Thyroid gland (tissue), 4 donors: ENCODE data around the gene ASF1B. TPM values are rescaled to one million over a fixed set of nuclear protein-coding genes. Genes with fewer than 3 reads are reported as not detected.

Experiments used
- DNase-seq, 2 donors: peaks; one replicate each; pipeline ENCODE4 v3.0.0-alpha.2; 2019
- H3K27ac ChIP-seq, 3 donors: fragments of 200-600 bp; sonication (generic); 1 replicate in 2 of 3; 2 replicates in 1 of 3; pipeline ENCODE4 v1.5.1; 2016 to 2019; ENCODE audit warnings: mild to moderate bottlenecking in 1 of 3, moderate library complexity in 1 of 3
- H3K27me3 ChIP-seq: fragments of 200-600 bp; sonication (generic); one replicate; pipeline ENCODE4 v1.5.1; 2019
- H3K36me3 ChIP-seq, 2 donors: fragments of 200-600 bp; sonication (generic); one replicate each; pipeline ENCODE4 v1.5.1; 2016 to 2019
- H3K4me1 ChIP-seq, 2 donors: fragments of 200-600 bp; sonication (generic); one replicate each; pipeline ENCODE4 v1.5.1; 2017 to 2019
- H3K4me3 ChIP-seq, 3 donors: fragments of 200-600 bp; sonication (generic); replicated peaks in 1 of 3; 1 replicate in 2 of 3; 2 replicates in 1 of 3; pipeline ENCODE4 v1.5.1; 2016; ENCODE audit warnings: mild to moderate bottlenecking in 1 of 3
- H3K9me3 ChIP-seq: fragments of 200-600 bp; sonication (generic); one replicate; pipeline ENCODE4 v1.5.1; 2017
- CTCF ChIP-seq, 6 experiments: fragments of 200-600 bp in 3 of 6; fragments of 450-650 bp in 3 of 6; sonication (generic) in 3 of 6; IDR thresholded peaks; one replicate each; pipeline ENCODE4 v1.5.1; 2016 to 2019; ENCODE audit warnings: antibody characterized with exemption in 6 of 6, mild to moderate bottlenecking in 2 of 6, inconsistent platforms in 1 of 6, moderate library complexity in 1 of 6
- POLR2A ChIP-seq, 2 donors: fragments of 450-650 bp; IDR thresholded peaks; one replicate each; pipeline ENCODE4 v1.6.1; 2017; ENCODE audit warnings: antibody characterized with exemption in 2 of 2, mild to moderate bottlenecking in 2 of 2, moderate library complexity in 1 of 2
- WGBS, 2 donors: methylation state at CpG; one replicate each; pipeline ENCODE4 v1.1.5; 2017; 5-methylcytosine and 5-hydroxymethylcytosine counted together
- intact Hi-C: fragments of 100-400 bp; cut with DNase I; formaldehyde crosslinking; loops from one replicate; pipeline ENCODE4 v1.15.1; 2023
- total RNA-seq, 4 donors: library from RNA; depleted of rRNA; stranded (reverse); fragments of >200 nt; gene quantifications; one replicate each; pipeline ENCODE4 v1.2.3, GENCODE V29; 2016

ASF1B gene
- total RNA-seq, 4 donors from 2014 or later, result 0.54 to 2.6 (median 0.95) TPM

- H3K9me3 ChIP-seq, result no peaks in the 10 kb centered on the region
- 61 to 75% methylated on average over 3 of the region's 3 CpGs for WGBS, 2 donors
- no peaks in the 10 kb centered on the region for H3K36me3 ChIP-seq
- H3K4me1 ChIP-seq, result peaks cover 31 to 36% of the 10 kb centered on the region in 2 donors
- peak overlapping the region; percentile 89 to 99 (median 99) for H3K27ac ChIP-seq
- TF ChIP-seq CTCF (IDR thresholded peaks at IDR 0.05) (no peak), POLR2A (IDR thresholded peaks at IDR 0.05) (no peak)
- DNase-seq, result no peak
- H3K27me3 ChIP-seq, result no peaks in the 10 kb centered on the region
- H3K4me3 ChIP-seq, result peak overlapping the region in 1 of 3 donors; percentile 52
- intact Hi-C loops, result no loop called here
These were observed 17.2 kb downstream of the ASF1B start for GRCh38 chr19:14119146-14119545.

DNA sequence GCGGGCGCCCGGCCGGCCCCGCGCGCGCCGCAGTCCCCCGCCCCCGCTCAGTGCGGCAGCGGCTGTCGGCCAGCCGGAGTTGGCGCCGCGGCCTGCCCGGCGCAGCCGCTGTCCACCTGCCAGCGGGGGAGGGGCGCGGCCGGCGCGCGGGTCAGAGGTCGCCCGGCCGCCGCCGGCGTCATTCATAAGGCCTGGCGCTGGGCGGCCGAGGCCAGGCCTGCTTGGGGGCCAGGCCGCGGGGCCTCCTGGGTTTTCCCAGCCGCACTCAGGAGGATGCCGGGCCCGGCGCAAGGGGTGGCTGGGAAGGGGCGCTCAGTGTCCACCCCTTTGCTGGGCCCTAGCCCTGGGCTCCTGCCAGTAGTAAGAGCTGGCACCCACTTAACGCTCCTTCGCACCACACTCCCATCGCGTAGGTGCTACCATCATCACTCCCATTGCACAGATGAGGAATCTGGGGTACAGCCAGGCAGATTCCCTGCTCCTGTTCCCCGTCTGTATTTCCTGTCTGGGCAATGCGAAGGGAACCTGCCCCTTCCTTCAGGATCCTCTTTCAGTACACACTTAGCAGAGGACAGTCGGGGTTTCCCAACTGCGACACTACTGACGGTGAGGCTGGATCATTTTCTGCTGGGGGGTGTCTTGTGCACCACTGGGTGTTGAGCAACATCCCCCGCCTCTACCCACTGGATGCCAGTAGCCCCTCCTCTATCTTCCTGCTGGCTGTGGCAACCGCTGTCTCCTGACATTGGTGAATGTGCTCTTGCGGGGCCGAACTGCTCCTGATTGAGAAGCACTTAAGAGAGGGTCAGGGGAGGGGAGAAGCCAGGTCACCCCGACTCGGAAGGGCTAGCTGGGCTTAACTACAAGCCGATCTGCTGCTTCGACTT lies 18.0 kb downstream of the ASF1B start:
- peaks cover 31 to 43% of the 10 kb centered on the region in 2 donors for H3K4me1 ChIP-seq
- WGBS, 2 donors, result 7 to 8% methylated on average over 13 to 15 of the region's 61 CpGs
- peak; percentile 75 to 81 for DNase-seq
- no peaks in the 10 kb centered on the region for H3K27me3 ChIP-seq
- intact Hi-C loops, result no loop called here
- peak overlapping the region; percentile 89 to 99 (median 99) for H3K27ac ChIP-seq
- TF ChIP-seq POLR2A (IDR thresholded peaks at IDR 0.05), result peak; percentile 6 to 46
- peak in 1 of 6 experiments; percentile 3 for TF ChIP-seq CTCF (IDR thresholded peaks at IDR 0.05)
- peak overlapping the region in 2 of 3 donors; percentile 19 to 52 for H3K4me3 ChIP-seq
- no peaks in the 10 kb centered on the region for H3K9me3 ChIP-seq
- H3K36me3 ChIP-seq, result no peaks in the 10 kb centered on the region

DNA sequence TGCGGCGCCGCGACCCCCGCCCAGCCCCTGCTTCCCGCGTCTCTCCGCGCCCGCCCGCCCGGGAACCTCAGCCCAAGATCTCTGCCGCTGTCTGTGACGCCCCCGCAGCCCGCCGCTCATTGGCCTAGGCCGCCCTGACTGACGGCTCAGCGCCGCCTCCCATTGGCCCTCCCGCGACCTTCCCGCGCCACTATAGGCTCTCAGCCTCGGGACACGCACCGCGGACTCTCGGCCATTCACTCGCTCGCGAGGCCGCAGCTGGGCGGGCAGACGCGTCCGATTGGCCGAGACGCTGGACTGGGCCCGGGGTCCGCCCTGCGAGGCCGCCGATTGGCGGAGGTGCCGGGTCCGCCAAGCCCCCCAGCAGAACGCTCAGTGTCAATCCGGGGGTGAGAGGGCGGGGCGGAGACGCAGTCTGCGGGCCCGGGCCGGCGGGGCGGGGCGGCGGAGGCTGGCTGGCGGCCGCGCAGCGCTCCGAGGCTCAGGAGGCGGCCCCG lies 18.7 kb downstream of the ASF1B start, which contains the start of gene PRKACA:
TSS of gene PRKACA (minus strand) at position 95 of the 497 bp plus-strand sequence. CDS start 215 bp downstream, outside the sequence.
- Histone ChIP-seq H3K9me3 (no peaks in the 10 kb centered on the region), H3K4me1 (peaks cover 31 to 50% of the 10 kb centered on the region in 2 donors), H3K36me3 (no peaks in the 10 kb centered on the region), H3K27ac (peak within 1 kb of the TSS; percentile 89 to 99 (median 99)), H3K4me3 (peak within 1 kb of the TSS; percentile 84 to 96 (median 90)), H3K27me3 (no peaks in the 10 kb centered on the region)
- intact Hi-C loops, result no loop called here
- peak; percentile 99 for DNase-seq
- 0% methylated on average over 4 of the region's 67 CpGs; no CpG with 5 or more reads in 1 of the 2 donors for WGBS, 2 donors
- TF ChIP-seq POLR2A (IDR thresholded peaks at IDR 0.05) (peak in 1 of 2 donors; percentile 53), CTCF (IDR thresholded peaks at IDR 0.05) (no peak)

GRCh38 chr19:14116918-14117578 lies 19.3 kb downstream of the ASF1B start:
- H3K27ac ChIP-seq, result peak overlapping the region in 2 of 3 donors; percentile 64 to 67
- TF ChIP-seq POLR2A (IDR thresholded peaks at IDR 0.05), result no peak
- no peak for TF ChIP-seq CTCF (IDR thresholded peaks at IDR 0.05)
- DNase-seq, result peak; percentile 35 to 46
- H3K4me1 ChIP-seq, result peaks cover 38 to 57% of the 10 kb centered on the region in 2 donors
- H3K36me3 ChIP-seq, result no peaks in the 10 kb centered on the region
- intact Hi-C loops, result no loop called here
- H3K9me3 ChIP-seq, result no peaks in the 10 kb centered on the region
- WGBS, 2 donors, result 0 to 1% methylated on average over 16 to 25 of the region's 33 CpGs
- no peaks in the 10 kb centered on the region for H3K27me3 ChIP-seq
- H3K4me3 ChIP-seq, result peak overlapping the region; percentile 84 to 96 (median 90)
